Fibroblast of the aortic adventitia (primary cell): ENCODE data around the gene ST6GALNAC4. TPM values are rescaled to one million over a fixed set of nuclear protein-coding genes. Genes with fewer than 3 reads are reported as not detected.
"Not testable (repeated sequence)": the region's sequence is repeated elsewhere in the genome, so short reads cannot be mapped to it uniquely, and the experiment has no call there.

Experiments used
- DNase-seq: peaks from one replicate; pipeline ENCODE4 v3.0.0-alpha.2; 2010; ENCODE audit warnings: low read depth
- H3K4me3 ChIP-seq: 2 replicates; pipeline ENCODE4 v1.5.1; 2011; ENCODE audit warnings: low read depth, mild to moderate bottlenecking, control low read depth, low read length, moderate library complexity
- total RNA-seq: library from RNA; depleted of rRNA; stranded (reverse); fragments of >200 nt; gene quantifications from 2 replicates; pipeline ENCODE4 v1.2.3, GENCODE V29; 2012; ENCODE audit warnings: low replicate concordance
- TF ChIP-seq, protein P1 (sequence below): IDR thresholded peaks from 2 replicates; pipeline ENCODE4 v1.5.1; 2011; ENCODE audit warnings: mild to moderate bottlenecking, low read length, control low read depth, inconsistent platforms; ENCODE audit not compliant: insufficient read depth

ST6GALNAC4 gene
- total RNA-seq, 1 donor, result 37.1 TPM

DNA sequence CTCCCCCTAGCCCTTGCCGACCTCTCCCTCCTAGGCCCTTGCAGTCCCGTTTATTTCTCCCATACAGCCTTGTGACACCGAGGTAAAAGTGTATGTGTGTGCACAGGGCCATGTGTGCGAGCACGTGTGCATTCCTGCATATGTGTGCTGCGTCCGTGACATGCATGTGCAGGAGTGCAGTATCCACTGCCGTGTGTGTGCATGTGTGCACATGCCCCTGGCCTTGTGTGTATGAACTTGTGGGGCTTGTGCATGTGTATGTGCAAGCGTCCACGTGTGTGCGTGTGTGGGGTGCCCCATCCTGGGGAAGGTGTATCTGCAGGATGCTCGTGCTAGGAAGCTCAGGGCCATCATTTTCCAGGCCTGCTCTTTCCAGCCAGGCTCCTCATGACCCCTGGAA lies 46.0 kb downstream of the ST6GALNAC4 start:
- TF ChIP-seq, protein P1, sequence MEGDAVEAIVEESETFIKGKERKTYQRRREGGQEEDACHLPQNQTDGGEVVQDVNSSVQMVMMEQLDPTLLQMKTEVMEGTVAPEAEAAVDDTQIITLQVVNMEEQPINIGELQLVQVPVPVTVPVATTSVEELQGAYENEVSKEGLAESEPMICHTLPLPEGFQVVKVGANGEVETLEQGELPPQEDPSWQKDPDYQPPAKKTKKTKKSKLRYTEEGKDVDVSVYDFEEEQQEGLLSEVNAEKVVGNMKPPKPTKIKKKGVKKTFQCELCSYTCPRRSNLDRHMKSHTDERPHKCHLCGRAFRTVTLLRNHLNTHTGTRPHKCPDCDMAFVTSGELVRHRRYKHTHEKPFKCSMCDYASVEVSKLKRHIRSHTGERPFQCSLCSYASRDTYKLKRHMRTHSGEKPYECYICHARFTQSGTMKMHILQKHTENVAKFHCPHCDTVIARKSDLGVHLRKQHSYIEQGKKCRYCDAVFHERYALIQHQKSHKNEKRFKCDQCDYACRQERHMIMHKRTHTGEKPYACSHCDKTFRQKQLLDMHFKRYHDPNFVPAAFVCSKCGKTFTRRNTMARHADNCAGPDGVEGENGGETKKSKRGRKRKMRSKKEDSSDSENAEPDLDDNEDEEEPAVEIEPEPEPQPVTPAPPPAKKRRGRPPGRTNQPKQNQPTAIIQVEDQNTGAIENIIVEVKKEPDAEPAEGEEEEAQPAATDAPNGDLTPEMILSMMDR, result no peak
- no peak for DNase-seq
- no peak overlapping the region for H3K4me3 ChIP-seq

DNA sequence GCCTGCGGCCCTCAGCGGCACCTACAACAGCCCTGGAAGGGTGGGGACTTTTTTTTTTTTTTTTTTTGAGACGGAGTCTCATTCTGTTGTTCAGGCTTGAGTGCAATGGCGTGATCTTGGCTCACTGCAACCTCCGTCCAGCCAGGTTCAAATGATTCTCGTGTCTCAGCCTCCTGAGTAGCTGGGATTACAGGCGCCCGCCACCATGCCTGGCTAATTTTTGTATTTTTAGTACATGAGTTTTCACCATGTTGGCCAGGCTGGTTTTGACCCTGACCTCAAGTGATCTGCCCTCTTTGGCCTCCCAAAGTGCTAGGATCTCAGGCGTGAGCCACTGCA lies 46.7 kb downstream of the ST6GALNAC4 start:
- not testable (repeated sequence) for DNase-seq, H3K4me3 ChIP-seq

DNA sequence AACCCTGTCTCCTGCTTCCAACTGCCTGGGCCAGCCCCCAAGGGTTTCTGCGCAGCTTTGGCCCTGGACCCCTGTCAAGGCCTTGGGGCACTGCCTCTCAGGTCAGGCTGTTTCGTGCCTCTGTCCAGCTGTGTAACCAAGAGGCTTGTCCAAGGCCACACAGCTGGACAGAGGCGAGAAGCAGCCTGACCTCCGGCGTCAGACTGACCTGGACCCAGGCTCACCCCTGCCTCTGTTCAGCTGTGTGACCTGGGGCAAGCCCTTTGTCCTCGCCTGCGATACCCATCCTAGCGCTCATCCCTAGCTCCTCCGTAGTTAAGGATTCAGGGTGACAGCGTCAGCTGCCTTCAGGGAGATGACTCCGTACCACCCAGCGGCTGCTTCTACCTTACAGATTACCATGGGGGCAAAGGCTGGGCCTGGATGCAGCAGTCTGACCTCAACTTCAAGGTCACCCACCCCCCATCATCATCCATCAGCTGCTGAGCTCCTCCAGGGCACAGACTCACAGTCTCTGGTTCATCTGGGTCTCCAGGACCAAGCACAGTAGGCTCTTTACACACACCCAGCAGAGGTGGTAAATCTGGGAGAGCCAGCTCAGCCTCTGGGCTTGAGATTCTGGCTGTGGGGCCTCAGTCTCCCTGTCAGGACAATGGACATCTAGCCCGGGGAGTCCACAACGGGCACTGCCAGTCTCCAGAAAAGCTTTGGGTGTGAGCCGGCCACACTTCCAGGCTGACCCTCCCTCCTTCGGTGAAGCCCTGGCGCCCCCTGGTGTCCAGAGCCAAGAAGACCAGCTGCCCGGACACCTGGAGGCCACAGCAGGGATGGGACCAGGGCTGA lies 47.3 kb downstream of the ST6GALNAC4 start:
- DNase-seq, result peak; percentile 78
- H3K4me3 ChIP-seq, result no peak overlapping the region
- TF ChIP-seq, protein P1, result peak; percentile 94

DNA sequence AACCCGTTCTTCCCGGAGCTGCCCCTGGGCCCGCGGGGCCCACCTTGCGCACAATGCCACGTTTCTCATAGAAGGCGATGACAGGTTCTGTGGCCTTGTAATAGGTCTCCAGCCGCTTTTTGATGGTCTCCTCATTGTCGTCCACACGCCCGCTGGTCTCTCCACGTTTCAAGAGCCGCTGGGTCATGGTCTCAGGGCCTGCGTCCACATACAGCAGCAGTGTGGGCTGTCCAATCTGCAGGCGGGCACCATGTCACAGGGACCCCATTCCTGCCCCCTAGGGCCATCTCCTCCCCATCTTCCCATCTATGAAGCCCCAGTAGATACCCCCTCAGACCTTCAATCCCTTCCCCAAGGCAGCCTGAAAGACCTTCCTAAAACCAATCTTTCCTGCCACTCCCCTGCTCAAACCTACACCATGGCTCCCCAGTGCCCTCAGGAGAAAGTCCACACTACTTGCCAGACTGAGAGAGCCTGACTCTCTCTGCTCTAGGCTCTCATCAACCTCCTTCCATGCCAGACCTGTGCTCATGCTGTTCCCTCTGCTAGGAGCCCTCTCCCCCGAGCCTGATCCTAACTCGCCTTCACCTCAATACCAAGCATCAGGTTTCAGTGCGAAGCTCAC lies 48.5 kb downstream of the ST6GALNAC4 start:
- no peak overlapping the region for H3K4me3 ChIP-seq
- TF ChIP-seq, protein P1, result no peak
- no peak for DNase-seq

DNA sequence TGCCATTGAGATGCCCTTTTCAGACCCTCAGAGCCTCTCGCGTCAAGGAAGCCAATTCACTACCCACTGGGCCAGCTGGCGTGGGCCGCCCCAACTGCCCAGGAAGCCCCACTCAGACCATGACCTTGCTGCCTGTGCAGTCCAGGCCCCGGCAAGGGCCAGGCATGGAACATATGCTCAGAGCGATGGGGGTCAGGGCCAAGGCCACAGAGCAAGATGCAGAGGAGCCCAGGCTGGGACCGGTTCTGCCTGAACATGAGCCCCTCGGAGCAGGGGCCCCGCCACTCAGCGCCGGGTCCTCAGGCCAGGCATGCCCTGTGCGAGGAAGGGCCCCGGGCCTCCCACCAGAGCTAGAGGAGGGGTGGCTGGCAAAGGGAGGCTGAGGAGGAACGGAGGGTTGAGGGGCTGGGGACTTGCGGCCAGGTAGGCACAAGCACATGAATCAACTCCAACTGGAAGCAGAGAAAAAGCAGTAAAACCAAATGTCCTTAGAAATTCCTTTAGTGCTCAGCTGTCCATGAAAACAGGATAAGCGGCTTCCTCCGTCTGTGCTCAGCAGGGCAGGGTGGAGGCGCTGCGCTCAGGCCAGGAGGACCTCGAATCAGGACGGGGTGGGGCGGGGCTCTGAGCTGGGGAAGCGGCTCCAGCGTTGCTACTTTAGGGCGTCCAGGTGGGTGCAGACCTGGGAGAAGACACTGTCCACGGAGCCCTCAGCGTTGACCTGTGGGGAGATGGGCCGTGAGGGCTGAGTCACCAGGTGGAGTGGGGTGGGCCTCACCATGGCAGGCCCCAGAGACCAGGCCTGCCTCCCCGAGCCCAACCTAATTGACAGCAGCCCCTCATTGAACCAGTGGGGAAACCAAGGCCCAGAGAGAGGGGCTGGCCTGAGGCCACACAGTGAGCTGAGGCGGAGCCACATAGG lies 49.2 kb downstream of the ST6GALNAC4 start:
- TF ChIP-seq, protein P1, result no peak
- DNase-seq, result no peak
- H3K4me3 ChIP-seq, result no peak overlapping the region

DNA sequence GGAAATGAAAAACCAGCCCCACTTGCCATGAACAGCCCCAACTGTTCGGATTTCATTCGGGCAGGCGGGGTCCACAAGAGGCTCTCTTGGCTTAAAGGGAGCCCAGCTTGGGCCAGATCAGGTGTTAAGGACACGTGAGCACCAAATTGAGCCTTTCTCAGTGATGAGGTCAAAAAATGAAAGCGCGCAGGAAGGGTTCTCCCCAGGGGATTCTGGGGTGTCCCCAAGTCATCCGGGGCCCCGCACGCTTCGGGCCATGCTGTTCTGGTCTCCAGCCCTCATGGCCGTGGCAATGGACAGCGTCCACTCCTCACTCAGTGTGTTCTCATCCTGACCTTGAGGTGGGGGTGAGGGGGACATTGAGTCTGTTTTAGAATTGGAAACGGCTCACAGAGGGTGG lies 50.3 kb downstream of the ST6GALNAC4 start:
- TF ChIP-seq, protein P1, result no peak
- DNase-seq, result no peak
- no peak overlapping the region for H3K4me3 ChIP-seq
